H54 (cell line): ENCODE measurements around the gene AKAP13.

Experiments used
- DNase-seq: peaks from one replicate; pipeline ENCODE4 v3.0.0; 2011; ENCODE audit warnings: low spot score, mixed read lengths; ENCODE audit not compliant: insufficient read length
- FAIRE-seq: peaks from 3 replicates; lab custom pipeline; 2011; peaks lifted over from hg19 to GRCh38; lab: Jason Lieb, UNC
- POLR2A ChIP-seq: IDR thresholded peaks from 2 replicates; pipeline ENCODE4 v1.6.1; 2011; ENCODE audit warnings: low read depth, mild to moderate bottlenecking, low read length

Gene AKAP13

GRCh38 chr15:85726454-85726853 is 346.1 kb downstream of the AKAP13 start:
- no peak for DNase-seq
- no peak for FAIRE-seq
- TF ChIP-seq POLR2A = no peak

DNA sequence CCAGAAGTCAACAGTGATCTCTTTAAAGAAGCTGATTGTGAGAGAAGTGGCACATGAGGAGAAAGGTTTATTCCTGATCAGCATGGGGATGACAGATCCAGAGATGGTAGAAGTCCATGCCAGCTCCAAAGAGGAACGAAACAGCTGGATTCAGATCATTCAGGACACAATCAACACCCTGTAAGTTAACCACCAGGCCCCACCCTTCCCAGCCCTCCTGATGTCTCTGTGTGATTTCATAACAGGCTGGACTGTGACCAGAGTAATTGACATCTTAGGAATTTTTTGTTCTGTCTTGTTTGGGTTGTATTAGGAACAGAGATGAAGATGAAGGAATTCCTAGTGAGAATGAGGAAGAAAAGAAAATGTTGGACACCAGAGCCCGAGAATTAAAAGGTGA is 346.7 kb downstream of the AKAP13 start:
- FAIRE-seq = no peak
- no peak for DNase-seq
- no peak for TF ChIP-seq POLR2A

DNA sequence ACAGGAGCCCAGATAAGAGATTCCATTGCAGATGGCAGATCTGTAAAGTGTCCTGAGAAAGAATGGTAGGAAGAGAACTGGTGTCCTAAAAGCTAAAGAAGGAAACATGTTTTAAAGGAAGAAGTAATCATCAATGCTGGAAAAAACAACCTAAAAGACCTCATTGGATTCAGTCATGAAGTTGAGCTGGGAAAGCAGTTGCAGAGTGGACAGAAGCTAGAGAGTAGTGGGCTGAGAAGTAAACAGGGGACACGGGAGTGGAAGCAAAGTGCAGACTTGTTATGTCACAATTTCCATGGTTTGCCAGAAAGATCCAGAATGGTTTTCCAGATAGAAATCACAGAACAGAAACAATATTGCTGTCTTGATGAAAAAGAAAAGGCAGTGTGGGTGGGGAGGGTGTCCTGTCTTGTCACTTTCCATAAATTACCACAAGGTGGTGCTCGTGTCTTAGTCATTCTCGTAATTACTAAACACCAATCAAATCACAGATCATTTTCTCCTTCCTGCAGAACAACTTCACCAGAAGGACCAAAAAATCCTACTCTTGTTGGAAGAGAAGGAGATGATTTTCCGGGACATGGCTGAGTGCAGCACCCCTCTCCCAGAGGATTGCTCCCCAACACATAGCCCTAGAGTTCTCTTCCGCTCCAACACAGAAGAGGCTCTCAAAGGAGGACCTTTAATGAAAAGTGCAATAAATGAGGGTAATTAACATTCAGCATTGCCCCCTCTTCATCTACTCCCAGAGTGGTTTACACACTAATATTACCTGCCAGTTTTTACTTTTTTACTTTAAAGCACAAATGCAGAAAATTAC is 349.8 kb downstream of the AKAP13 start:
- DNase-seq (no peak), FAIRE-seq (peak; percentile 27)
- TF ChIP-seq POLR2A = no peak

GRCh38 chr15:85733416-85733815 is 353.0 kb downstream of the AKAP13 start:
- DNase-seq = no peak
- TF ChIP-seq POLR2A = no peak
- FAIRE-seq = no peak

DNA sequence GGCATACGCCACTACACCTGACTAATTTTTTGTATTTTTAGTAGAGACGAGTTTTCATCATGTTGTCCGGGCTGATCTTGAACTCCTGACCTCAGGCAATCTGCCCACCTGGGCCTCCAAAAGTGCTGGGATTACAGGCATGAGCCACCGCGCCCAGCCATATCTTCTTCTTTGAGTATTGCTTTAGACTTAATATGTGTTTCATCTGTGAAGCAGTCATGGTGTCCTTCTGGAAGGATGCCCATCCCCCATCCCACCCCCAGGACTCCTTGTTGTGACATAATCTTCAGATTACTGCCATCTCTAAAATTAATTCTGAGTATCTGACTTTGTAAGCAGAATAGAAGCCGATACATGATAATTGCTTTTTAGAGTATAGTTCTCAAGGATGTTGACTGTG is 356.7 kb downstream of the AKAP13 start:
- DNase-seq (no peak), FAIRE-seq (no peak)
- TF ChIP-seq POLR2A = no peak

- FAIRE-seq = no peak
- no peak for DNase-seq
- no peak for TF ChIP-seq POLR2A
These were observed 360.6 kb downstream of the AKAP13 start for GRCh38 chr15:85741021-85741421.

GRCh38 chr15:85741662-85742061 is 361.3 kb downstream of the AKAP13 start:
- no peak for TF ChIP-seq POLR2A
- FAIRE-seq = no peak
- no peak for DNase-seq

DNA sequence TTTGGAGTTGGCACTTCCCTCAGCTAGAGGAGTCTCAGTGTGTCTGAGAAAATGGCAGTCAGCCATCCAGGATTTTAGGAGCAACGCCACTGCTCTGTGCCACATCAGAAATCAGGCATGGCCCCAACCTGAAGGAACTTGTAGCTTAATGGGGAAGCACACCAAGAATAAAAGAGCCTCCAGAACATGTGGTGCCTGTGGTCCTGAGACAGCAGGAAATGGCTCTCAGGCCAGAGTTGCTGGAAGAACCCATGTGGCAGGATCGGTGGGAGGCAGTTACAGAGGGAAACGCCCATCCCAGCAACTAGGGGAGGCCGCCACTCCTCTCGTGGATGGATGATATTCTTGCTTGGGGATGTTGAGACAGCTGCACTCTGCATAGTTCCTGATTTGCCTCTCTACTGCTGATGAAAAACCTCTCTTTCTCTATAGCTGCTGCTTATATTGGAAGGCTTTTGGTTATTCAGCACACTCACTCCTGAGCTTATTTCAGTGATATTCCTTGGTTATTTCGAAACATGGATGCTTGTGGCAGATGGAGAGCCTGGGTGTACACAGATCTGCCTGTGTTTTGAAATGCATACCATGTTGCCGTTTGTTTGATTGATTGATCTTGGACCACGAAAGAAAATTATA is 361.9 kb downstream of the AKAP13 start:
- FAIRE-seq = no peak
- DNase-seq = no peak
- no peak for TF ChIP-seq POLR2A

DNA sequence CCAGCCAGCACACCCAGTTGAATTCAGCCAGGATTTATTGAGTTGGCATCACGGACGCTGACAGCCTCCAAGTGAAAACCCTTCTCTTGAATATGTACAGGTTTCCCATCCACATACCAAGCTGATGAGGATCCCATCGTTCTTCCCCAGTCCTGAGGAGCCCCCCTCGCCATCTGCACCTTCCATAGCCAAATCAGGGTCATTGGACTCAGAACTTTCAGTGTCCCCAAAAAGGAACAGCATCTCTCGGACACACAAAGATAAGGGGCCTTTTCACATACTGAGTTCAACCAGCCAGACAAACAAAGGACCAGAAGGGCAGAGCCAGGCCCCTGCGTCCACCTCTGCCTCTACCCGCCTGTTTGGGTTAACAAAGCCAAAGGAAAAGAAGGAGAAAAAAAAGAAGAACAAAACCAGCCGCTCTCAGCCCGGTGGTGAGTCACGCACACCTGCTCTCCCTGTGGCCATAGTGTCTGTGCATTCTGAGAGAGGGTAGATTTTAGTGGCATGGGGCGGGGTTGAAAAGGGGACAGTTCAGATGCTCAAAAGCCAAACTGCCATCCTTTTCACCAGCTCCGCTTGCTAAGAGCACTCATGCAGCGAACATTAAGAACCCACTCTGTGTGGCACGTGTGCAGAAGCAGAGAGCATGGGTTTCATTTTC is 363.1 kb downstream of the AKAP13 start:
- no peak for DNase-seq
- no peak for FAIRE-seq
- TF ChIP-seq POLR2A = no peak

- no peak for TF ChIP-seq POLR2A
- FAIRE-seq (no peak), DNase-seq (no peak)
These were observed 364.2 kb downstream of the AKAP13 start for GRCh38 chr15:85744579-85744978.

- no peak for TF ChIP-seq POLR2A
- no peak for FAIRE-seq
- DNase-seq = no peak
These were observed 364.6 kb downstream of the AKAP13 start for GRCh38 chr15:85745023-85745422.

DNA sequence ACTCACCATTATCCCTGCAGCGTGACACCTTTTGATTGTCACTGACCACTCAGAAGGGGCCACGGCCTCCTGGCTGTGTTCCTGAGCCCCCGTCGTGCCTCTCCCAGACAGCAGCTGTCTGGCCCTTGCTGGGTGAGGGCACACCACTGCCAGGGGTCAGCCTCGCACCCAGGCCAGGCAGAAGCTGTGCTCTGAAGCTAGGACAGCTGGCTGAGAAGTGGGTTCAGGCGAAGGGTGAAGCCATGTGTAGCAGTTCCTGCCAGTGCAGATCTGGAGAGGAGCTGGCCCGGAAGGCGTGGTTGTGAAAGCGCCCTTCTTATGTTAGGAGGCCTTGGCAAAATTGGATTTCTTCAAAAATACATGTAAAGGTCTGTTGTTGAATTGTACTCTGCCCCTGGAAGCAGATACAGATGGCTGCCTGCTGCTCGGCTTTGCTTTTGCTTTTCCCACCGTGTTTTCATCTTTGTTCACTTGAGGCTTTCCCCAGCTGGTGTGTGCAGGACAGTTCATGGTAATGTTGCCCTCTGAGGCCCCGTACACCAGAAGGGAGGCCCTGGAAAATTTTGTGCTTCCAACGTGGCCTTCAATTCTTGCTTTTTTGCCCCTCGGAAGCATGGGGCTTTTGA is 365.2 kb downstream of the AKAP13 start:
- no peak for TF ChIP-seq POLR2A
- no peak for FAIRE-seq
- no peak for DNase-seq

DNA sequence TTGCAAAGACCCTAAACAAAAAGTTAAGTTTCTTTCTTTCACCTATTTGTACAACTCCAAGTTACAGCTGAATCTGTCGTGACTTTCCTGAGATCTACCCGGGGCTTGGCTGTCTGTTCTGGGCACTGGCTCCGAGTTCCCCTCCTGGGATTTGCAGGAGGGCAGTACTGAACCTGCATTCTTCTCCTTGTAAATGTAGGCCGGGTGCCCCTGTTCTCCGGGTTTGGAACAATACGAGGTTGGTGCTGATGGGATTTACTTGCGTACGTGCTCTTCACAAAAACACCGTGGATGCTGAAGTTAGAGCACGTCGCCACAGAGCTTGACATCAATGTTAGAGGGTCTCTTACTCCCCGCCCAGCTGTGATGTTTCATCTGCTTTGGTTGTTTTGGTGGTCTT is 366.2 kb downstream of the AKAP13 start:
- no peak for TF ChIP-seq POLR2A
- DNase-seq (no peak), FAIRE-seq (no peak)

DNA sequence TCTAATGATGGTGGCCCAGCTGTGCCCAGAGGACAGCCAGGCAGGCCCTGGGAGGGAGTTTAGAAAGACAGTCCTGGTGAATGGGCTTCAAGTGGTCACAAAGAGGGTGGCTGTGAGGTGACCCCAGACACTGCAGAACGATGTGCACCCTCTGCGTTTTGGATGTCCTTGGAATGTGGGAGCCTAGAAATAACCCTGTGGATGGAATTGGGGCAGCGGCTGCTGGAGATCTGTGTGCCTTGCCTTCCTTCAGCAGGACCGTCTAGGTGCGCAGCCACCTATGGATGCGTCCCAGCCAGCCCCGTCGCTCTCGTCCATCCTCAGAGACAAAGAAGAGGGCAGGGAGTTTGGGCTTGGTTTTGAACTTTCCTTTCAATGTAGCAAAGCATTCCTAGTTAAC is 367.8 kb downstream of the AKAP13 start:
- TF ChIP-seq POLR2A = no peak
- DNase-seq = no peak
- no peak for FAIRE-seq

GRCh38 chr15:85748729-85749128 is 368.3 kb downstream of the AKAP13 start:
- FAIRE-seq = no peak
- no peak for TF ChIP-seq POLR2A
- no peak for DNase-seq
